ENCODE data around the gene PPP1R8. TPM values are rescaled to one million over a fixed set of nuclear protein-coding genes. Genes with fewer than 3 reads are reported as not detected.

PPP1R8 gene
- total and polyA plus RNA-seq, 4 donors: 3.1 to 20.5 (median 17.5) TPM

- no peak overlapping the region for H3K4me3 ChIP-seq (ENCODE audit: low read depth in 1 of 3, low read length in 3 of 3)
- no peak for DNase-seq (ENCODE audit: low spot score)
- peaks cover 0 to 2% (median under 1%) of the 10 kb centered on the region in 4 donors for H3K36me3 ChIP-seq (ENCODE audit: control insufficient read depth in 4 of 4, insufficient read depth in 3 of 4, low read depth in 1 of 4, low read length in 3 of 4)
- H3K27ac ChIP-seq (ENCODE audit: low read depth in 1 of 2, low read length in 2 of 2): peak overlapping the region; percentile 70 to 89
- H3K9me3 ChIP-seq (ENCODE audit: control insufficient read depth in 4 of 4, low read length in 3 of 4): no peaks in the 10 kb centered on the region
- H3K4me1 ChIP-seq (ENCODE audit: control insufficient read depth in 4 of 4, insufficient read depth in 4 of 4, low read length in 3 of 4): peaks cover 0 to 4% (median 0%) of the 10 kb centered on the region in 4 donors
- H3K9ac ChIP-seq (ENCODE audit: low read depth in 1 of 2, low read length in 2 of 2): no peak overlapping the region
- H3K27me3 ChIP-seq (ENCODE audit: control insufficient read depth in 4 of 4, insufficient read depth in 4 of 4, low read length in 3 of 4): no peaks in the 10 kb centered on the region
- 93% methylated on average over 13 of the region's 13 CpGs for WGBS
- TF ChIP-seq FOXA2 (IDR thresholded peaks at IDR 0.05) (no peak), SP1 (IDR thresholded peaks at IDR 0.05) (no peak), MAX (IDR thresholded peaks at IDR 0.05) (no peak), RAD21 (IDR thresholded peaks at IDR 0.05) (no peak), FOXA1 (IDR thresholded peaks at IDR 0.05) (no peak), YY1 (IDR thresholded peaks at IDR 0.05) (no peak), NR2F2 (IDR thresholded peaks at IDR 0.05) (no peak), CTCF (IDR thresholded peaks at IDR 0.05; ENCODE audit: low read depth, low read length, missing input control) (no peak), HNF4G (IDR thresholded peaks at IDR 0.05) (no peak), ATF3 (IDR thresholded peaks at IDR 0.05) (no peak), REST (IDR thresholded peaks at IDR 0.05) (no peak), TAF1 (conservative IDR thresholded peaks at IDR 0.05) (no peak), HNF4A (conservative IDR thresholded peaks at IDR 0.05) (no peak), EGR1 (IDR thresholded peaks at IDR 0.05; ENCODE audit: low read depth in 2 of 2) (no peak), ZBTB33 (IDR thresholded peaks at IDR 0.05) (no peak), JUND (IDR thresholded peaks at IDR 0.05) (no peak)
Observed at GRCh38 chr1:27883536-27883935, 53.0 kb downstream of the PPP1R8 start.
